GM21390 (cell line): ENCODE measurements around the gene DOCK2.
A peak's percentile ranks its signal among the peaks of the same experiment; 100 is the strongest.

Source experiments
- ATAC-seq: cut with Tn5 transposase; IDR thresholded peaks from one replicate; pipeline ENCODE4 v1.9.1; 2021; ENCODE audit not compliant: unreplicated experiment

DOCK2 gene

DNA sequence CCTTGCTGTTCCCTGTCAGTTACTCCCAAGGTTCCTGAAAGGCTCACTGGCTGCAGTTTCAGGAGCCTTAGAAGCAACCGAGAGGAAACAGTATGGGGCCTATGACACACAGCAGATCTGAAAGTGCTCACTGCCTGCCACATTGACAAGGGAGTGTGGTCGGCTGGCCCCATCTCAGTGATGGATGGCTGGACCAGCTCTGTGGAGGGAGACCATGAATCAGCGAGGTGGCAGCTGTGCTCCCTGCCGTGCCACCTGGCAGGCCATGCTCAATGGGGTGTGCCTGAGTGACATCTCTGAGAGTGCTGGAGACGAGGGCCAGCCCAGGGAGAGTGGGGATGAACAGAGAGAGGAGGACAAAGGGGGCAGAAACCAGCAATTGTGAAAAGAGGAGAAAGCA is 49.1 kb downstream of the DOCK2 start:
- peak; percentile 97 for ATAC-seq

DNA sequence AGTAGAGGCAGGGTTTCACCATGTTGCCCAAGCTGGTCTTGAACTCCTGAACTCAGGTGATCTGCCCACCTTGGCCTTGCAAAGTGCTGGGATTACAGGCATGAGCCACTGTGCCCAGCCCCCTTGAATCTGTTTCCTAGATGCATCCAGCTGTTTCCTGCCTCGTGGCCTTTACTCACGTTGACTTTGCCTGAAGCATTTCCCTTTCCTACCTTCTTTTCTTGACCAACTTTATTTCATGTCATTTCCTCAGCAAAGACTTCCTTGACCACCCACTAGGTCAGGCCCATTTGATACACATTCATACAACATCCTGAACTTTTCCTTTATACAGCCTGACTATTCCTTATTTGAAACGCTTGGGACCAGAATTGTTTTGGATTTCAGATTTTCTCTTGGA is 51.0 kb downstream of the DOCK2 start:
- ATAC-seq, result no peak

DNA sequence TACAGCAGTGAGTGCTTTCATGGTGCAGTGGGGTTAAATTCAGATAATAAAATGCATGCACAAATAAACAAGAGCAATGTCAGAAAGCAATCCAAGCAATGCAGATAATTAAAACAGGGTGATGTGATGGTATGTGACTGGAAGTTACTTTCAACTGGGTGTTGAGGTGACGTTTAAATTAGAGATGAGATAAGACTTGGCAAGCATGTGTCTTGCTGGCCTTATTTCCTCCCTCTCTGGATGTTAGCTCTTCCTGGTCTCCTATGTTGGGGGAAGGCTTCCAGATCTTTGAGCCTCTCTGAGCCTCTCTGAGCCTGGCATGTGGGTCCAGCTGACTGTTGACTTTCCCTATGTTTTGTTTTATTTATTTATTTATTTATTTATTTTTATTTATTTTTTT is 54.4 kb downstream of the DOCK2 start:
- no peak for ATAC-seq

DNA sequence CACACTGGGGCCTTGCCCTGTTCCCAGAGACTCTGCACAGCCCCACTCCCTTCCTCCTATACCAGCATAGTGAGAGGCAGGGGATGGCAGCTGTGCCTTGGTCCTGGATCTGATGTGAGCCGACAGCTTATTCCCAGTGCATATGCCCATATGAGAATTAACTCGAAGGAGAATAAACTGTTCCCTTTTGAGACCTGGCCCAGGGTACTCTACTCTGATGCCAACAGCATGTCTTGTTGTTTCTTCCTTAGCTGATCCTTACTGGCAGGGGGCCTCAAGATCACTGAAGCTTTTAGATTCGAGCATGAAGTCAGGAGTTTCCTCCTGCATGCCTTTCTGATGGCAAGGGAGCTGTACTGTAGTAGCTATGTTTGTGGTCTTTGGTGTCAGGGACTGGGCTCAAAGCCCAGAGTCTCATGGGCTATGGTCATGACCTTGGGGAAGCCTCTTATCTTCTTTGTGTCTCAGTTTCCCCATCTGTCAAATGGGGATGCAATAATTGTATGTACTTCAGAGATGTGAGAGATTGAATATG is 57.1 kb downstream of the DOCK2 start:
- no peak for ATAC-seq

DNA sequence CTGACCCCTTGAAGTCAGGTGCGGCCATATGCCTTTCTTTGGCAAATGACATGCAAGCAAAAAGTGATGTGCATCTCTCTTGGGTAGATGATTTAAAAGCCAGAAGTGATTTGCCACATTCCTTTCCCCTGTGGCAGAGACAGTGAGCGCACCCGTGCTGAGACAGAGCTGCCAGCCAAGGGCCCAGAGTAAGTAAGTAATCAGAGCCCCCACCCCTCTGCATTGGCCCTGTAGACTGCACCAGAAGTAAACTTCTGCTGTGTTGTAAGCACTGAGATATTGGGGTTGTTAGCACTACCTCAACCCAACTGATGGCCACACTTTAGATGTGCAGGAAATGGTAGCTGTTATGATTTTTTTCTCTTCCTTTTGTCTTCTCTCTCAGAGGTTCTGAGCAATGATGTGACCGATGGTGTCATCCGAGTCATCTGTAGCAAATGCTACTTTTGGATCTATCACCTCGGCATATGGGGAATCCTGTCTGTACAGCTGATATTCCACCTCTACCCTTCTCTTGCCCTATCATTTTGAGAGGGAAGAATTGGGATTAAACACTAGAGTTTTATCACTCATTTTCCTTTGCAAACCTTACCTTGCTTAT is 58.0 kb downstream of the DOCK2 start:
- no peak for ATAC-seq

DNA sequence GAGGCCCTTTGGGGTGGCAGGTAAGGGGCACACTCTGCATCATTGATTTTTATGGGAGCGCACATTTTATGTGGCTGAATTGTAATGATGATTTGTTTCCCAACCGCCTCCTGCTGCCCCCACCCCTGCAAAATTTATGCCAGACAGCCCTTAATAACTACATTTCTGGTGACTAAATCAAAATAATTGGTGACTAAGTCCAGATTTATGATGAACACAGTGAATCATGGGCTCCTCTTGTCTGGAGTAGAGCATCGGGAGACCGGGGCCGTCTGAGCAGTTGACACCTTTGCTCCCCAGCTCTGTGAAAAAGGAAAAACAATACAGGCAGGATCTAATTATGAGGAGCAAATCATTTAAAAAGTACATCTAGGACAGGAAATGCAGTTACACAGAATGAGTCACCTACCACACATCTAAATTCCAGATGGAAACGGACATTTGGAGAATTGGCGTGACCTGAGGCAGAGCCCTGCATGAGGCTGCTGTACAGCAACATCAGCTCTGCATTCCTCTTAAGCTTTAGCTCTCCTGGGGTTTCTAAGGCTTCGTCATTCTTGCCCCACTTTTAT is 58.9 kb downstream of the DOCK2 start:
- ATAC-seq, result no peak

DNA sequence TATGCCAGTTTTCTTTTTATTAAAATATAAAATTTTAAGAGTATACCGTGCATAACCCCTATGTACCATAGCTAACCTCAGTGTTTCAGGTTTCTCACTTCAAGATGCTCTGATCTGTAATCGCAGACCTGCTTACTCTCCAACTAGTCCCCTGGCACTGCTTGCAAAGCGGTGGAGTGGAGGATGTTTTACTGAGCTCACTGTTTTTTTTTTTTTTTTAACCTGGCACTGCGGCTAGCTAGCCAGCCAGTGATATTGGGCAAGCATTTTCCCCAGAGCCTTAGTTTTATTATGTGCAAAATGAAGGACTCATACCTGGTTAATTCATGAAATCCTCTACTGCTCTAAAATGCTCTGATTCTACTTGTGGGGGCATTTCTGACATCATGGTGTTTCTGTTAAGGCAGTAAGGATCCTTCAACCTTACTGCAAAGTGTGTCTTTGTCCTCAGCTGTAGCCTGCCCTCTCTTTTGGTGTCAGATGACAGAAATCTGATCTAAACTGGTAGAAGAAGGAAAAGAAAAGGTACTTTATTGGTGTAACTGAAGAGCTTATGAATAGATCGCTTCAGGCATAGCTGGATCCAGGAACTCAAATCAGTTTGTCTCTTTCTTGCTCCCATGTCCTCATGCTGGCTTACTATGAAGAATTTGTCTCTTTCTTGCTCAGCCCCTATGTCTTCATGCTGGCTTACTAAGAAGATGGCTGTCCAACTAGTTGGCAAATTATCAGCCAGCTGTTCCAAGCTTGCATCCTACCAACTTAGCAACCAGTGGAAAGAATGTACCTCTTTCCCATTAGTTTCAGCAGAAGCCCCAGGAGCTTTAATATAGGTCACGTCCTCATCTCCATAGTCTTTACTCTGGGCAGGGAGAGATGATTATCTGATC is 59.8 kb downstream of the DOCK2 start:
- ATAC-seq, result no peak

DNA sequence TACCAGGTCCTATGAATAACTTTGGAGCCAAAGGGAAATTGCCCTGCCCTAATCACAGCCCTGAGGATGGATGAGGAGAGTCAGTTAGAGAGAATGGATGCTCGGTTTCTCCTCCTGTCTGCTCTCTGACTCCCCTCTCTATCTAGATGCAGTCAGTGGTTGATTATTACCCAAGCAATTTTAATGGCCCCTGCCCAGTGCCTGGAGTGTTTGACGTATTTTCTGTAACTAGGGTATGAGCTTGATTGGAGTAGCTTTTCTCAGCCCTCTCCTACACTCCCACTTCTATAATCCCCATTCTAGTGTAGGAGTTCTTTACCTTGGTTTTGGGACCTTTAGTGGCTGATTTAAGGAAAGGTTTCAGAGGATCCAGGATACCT is 60.4 kb downstream of the DOCK2 start:
- no peak for ATAC-seq

DNA sequence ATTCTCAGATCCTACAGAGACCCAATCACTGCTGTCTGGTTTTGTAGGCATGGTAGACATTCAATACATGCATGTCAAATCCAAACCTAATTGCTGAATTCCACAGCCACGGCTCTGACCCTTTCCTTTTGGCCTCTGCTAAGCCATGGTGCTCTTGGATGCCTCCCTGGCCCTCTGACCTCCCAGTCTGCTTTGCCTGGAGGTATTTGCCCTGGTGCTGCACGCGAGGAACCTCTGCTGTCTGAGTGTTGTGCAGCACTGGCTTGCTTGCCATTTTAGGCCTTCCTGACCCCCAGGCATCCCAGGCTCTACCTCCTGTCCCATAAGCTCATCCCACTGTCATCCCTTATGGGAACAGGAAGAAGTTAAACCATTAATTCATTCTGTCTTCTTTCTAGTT is 60.9 kb downstream of the DOCK2 start:
- no peak for ATAC-seq

DNA sequence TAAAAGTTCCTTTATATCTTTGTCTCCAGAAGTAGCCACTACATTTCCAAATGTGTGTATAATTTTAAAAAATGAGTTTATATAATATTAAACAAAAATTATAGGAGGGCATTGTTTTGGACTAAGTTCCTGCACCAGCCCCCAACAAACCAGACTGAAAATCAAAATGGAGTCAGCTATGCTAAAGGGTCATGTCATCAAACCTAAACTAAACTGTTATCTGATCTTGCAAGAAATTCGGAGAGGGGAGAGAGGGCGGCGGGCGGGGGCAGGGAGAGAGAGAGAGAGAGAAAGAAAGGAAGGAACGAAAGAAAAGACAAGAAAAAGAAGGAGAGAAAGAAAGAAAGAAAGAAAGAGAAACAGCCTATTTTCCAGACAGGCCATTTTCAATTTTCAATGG is 63.5 kb downstream of the DOCK2 start:
- ATAC-seq, result no peak

DNA sequence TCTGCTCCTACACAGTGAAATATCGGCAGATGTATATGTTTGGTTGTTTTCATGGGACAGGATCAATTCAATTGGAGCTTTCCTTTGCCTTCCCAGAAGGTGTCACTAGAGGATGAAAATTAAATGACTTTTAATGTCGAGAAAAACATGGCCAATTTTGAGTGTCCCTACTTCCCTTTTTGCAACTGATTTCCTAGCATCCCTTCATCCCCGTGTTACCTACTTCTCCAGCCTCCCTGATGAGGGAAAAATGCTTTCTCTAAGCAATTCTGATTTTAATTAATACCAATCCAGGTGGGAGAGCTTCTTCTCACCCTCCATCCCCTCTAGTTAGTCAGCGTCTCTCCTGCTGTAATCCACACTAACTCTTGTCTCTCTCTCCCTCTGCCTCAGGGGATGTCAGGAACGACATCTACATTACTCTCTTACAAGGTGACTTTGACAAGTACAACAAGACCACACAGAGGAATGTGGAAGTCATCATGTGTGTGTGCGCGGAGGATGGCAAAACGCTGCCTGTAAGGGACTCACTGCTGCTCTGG is 64.9 kb downstream of the DOCK2 start:
- ATAC-seq, result no peak

DNA sequence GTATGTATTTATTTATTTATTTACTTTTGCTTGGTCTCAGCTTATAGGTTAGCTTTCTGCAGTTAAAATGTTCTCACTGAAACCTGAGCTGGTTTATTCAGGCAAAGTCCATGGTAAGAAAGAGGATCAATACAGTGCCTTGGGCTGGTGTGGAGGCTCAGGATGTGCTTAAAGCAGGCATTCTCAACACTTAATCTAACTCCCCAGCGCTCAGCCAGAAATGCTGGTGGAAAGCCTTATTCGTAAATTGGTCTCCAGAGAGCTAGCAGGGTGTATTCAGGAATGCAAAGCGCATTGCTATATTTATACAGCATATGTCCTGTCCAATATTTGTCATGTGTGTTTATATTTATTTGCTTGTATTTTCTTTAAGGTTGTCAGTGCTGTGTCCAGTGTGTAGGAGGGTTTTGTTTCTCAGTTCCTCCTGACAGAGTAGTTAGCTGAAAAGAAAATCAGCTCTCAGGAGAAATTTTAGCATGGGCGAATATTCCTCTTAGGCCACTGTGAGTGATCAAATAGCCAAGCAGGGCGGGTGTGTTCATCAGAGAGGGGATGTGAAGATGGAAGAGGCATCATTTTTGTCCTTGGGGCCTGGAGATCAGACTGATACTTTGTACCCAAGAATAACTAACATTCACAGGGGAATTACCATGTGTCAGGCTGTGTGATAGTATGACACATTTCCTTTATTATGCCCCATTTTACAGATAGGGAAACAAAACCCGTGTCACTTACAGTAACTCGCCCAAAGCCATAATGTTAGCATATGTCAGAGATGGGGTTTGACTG is 65.8 kb downstream of the DOCK2 start:
- ATAC-seq, result peak; percentile 66

DNA sequence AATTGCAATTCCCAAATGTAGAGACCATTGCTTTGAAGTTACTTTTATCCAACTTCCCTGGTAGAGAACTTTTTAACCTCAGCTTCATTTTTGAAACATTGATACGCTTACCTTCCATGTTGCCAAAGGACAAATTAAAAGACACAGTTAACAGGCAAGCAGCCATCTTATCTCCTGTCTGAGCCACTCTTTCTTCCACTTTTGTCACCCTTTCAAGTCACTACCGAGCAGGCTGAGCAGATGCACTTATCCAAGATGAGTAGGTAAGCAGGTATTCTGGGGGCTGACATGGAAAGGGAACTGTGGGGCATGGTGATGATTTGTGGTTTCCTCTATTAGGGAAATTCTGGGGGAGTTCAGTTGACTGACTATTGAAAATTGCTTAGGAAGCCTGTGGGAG is 66.7 kb downstream of the DOCK2 start:
- no peak for ATAC-seq

DNA sequence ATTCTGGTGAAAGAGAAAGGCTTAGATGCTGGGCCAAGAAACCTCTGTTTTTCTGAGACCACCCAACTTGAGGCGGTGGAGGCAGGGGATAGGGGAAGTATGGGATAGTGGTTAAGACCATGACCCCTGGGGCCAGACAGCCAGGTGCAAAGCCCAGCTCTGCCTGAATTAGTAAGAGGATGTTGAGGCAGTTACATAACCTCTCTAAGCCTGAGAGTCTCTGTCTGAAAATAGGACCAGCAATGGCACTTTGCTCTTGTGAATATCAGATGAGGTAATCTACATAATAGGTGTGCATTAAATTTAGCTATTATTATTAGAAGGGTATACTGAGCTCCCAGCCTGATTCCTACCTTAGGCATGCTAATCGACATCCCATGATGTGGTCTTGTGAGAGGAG is 68.2 kb downstream of the DOCK2 start:
- ATAC-seq, result no peak

DNA sequence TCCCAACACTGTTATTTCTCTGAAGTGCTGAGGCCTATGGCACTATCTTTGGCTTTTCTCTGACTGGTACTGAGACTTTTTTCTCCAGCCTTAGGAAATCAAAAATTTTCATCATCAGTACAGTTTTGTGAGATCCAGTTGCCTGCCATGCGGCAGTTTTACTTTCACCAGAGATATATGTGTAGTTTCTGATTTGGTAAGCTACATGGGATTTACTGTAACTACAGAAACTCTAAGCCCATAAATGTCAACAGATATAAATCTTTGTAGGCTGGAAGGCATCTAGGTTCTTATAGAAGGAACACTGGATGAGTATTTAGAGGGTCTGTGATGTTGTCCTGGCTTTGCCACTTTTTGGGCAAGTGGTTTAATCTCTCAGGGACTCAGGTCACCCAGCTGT is 69.0 kb downstream of the DOCK2 start:
- peak; percentile 16 for ATAC-seq

DNA sequence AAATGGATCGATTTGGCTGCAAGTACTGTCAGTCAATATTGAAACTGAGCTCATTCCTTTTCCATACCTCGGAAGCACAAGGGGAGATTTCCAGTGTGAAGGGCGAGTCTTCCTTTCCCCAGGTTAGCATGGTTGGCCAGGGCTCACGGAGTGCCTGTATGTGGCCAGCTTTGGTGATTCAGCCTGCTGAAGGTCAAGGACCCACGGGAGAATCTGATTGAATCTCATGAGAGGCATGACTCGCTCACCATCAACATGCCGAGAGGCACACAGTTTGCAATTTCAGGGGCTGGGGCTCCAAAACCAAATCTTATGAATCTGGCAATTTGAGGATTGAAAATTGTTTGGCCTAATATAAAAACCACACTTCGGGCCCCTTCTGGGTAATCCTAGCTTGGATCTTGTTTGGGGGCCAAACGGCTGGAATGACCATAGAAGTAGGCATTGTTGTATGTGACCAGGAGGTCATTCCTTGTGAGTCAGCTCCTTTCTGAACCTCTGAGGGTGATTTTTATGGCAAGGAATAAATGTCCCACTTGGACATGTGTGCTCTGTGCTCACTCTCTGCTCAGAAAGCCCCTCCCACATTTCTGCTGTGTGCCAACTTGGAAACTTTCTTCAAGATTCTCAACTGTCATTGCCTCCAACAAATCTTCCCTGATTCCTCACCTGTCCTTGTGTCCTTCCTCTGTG is 69.8 kb downstream of the DOCK2 start:
- no peak for ATAC-seq

DNA sequence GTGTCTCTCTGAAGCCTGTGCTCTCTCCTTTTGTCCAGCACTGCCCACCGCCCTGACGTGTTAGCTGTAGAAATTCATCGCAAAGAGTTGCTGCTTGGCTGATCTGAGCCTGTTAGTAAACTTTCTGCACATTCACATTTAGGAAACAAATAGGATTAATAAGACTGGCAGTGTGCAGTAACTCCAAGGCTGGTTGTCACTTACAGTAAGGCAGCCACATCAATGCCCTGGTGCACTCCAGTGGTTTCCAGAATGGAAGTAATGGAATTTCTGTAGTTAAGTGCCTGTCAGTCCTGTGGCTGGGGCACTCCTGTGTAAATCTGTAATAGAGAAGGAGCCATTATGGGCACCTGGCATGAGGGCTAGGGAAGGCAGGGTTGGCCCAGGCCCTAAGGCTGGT is 70.6 kb downstream of the DOCK2 start:
- ATAC-seq, result no peak

DNA sequence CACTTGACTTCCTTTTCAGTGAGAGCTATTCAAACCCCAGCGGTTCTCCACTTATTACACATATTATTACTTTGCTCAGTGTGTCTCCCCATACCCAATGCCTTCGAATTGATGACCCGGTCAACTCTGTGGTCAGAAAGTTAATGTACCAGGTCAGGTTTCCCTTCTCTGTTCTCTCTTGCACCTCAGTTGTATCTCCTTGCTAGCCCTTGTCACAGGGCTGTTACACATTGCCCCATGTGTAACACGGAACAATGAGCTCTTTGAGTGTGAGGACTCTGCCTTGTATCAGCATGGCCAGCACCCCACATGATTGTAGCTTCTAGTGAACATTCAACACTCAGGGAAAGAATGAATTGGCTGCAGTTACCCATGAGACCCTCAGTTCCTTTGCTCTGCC is 73.6 kb downstream of the DOCK2 start:
- ATAC-seq, result no peak

DNA sequence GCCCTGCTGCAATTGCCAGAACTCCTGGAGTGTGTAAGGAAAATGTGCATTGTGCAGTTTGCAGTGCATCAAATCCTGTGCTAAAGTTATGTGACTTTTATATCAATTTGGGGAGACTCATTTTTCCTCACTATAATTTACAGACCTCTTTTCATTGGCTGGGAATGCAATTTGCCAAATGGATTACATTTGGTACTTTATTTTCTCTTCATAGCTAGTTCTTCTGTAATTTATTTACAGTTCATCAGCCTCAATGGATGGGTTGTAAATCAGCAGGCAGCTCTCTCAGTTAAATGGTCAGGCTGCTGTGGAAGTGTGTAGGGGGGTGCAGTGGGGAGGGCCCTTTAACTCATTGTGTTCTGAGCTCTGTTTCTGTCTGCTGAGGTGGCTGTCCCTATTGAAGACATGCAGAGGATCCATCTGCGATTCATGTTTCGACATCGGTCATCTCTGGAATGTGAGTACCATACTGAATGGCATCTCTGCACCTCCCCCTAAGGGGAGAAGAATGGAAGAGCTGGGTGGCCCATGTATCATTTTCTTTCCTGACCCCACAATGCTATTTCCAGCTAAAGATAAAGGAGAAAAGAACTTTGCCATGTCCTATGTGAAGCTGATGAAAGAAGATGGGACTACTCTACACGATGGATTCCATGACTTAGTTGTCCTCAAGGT is 74.6 kb downstream of the DOCK2 start:
- no peak for ATAC-seq

DNA sequence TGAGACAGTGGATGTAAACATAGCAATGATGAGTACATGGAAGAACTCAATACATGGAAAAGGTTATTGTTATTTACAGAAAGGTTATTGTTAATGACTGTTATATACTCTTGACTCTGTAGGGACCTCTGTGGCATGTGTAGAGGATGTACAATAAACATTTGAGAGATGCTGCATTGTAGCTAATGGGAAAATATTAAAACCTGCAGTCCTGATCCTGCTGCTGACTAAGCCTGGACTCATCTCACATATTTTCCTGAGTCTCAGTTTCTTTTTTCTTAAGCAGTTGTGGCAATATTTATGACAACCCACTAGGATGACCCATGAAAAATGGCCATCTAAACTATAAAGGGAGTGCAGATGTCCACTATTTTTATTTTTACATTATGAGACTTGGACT is 75.4 kb downstream of the DOCK2 start:
- no peak for ATAC-seq
